NCI-H524 (cell line): ENCODE data around the gene MME.

Source experiments
- DNase-seq, 2 experiments: peaks; one replicate each; lab custom pipeline; 2025; lab: John Stamatoyannopoulos, UW

The MME gene

DNA sequence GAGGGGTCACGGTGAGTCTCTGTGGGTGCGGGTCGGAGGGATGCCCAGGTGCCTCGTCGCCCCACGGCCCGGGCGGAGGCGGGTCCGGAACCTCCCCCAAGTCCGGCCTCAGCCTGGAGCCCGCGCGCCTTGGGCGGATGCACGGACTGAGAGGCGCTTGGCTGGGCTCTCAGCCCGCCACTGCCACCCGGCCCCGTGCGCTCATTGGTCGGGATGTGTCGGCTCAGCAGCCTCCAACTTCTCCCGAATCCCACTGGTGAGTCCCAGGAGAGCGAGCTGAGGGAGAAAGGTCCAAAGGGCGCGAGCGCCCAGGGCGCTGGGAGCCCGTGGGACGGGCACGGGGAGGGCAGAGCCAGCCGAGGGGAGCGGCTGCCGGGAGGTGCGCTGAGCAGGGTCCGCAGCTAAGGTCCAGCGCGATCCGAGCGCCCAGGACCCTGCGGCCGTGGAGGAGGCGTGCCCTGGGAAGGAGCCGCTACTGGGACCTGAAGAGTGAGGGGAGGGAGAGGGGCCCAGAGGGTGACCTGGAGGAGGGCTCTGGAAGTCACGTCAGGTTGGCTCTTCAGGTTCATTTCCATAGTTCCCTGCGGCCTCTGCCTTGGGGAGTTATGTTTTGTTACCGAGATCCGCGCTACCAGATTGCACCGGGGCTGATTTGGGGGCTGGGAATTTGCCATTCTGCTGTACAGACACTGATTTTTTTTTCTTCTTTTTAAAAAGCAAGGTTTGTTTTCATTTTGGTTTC lies at the start of gene MME:
TSS of gene MME (plus strand) at position 574 of the 742 bp plus-strand sequence. CDS start 3,849 bp downstream, outside the sequence.
- peak; percentile 47 to 69 for DNase-seq

DNA sequence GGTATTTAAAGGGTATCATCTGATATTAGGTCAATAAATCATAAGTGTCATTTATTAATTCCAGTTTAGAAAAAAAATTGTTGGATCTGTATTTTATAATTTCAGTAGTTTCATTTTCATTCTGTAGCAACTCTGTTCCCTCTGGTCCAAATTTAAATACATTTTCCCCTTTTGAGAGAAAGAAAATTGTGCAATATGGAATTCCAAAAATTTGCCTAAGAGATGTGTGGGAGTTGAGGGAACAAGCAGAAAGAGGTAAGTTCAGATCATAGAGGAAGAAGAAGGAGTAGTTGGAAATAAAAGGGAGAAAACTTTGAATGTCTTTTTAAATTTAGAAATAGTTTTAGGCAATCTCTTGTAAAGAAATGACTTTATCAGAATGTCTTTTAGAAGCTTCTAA lies 48.9 kb upstream of the MME start:
- DNase-seq, result no peak

DNA sequence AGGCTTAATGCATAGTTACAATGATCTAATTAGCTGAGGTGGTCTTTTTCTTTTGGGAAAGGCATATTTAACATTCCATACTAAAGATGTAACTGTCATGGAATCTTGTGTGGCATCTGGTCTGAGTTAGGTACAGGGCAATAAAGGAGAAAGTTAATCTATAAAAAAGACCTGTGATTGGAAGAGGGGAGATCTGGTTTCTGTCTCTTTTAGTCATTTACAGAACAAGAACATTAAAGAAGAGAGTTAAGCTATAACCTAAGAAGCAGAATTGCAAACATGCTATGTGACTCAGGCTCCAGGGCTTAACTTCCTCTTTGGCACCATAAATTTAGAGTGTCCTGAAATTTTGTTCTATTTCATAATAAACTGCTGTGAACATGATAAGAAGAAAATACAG lies 47.2 kb upstream of the MME start:
- DNase-seq, result no peak

DNA sequence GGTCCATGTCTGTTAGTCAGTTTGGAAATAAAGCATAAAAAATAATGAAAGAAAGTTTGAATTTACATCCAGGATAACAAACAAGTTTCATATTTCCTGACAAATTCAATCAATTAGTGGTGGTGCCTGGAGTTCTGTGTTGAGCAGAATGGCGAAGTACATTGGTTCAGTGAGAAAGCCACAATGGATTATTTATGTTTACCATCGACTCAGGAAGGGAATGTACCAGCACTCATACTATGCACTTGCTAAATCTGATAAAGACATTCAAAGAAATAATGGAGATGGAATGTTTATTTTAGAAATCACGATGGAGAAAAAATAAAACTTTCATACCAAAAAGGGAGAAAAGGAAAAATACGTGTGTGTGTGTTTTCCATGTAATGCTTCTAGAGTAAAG lies 45.3 kb upstream of the MME start:
- no peak for DNase-seq

DNA sequence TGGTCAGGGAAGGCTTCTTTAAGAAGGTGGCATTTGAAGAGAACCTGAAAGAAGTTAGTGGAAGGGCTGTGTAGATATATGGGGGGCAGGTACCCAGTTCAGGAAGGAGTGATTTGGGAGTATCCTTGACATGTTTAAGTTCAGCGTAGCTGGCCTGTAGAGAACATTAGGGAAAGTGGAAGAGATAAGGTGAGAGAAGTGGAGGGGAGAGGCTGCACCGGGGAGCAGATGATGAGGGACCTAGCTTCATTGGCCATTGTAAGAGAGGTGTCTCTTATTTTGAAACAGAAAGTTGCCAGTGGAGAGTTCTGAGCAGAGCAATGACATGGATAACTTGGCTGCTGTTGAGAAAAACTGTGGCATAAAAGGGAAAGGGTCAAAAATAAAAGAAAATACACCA lies 44.6 kb upstream of the MME start:
- no peak for DNase-seq

DNA sequence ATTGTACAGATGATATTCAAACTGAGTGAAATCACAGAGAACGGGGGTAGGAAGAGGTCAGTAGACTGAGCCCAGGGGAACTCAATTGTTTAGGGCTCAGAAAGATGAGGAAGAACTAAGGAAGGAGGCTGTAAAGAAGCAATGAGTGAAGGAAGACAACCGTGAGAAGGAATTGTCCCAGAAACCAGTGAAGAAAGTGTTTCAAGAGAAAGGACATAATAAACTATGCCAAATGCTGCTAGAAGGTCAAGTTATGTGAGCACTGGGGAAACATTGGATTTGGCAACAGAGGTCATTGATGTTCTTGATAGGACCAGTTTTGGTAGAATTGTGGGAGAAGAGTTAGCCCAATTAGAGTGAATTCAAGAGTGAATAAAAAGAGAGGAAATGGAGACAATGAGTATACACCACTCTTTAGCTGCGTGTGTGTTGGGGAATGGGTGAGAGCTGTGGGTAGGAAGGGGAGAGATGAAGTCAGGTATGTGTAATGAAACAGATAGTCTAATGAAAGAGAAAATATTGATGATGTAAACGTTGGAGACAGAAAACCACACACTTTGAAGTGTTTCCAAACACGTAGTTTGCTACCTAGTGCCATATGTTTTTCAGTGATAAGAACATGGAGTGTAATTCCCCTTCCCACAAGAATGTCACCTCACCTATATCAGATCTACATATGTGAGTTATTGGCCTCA lies 42.5 kb upstream of the MME start:
- DNase-seq, result no peak

DNA sequence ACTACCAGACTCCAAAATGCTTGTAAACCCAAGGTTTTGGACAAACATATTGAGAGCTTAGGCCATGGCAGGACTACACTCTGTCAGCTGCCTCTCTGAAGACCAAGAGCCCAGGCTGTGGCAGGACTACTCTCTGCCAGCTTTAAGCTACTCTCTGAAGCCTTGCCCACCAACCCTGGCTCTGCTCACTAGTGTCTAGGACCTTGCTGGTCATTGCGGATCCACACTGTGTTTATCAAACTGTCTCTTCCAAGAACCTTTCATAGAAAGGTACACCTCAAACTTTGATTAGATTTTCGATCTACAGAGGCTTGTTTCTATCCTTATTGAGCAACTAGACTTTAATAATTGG lies 41.9 kb upstream of the MME start:
- DNase-seq, result no peak

DNA sequence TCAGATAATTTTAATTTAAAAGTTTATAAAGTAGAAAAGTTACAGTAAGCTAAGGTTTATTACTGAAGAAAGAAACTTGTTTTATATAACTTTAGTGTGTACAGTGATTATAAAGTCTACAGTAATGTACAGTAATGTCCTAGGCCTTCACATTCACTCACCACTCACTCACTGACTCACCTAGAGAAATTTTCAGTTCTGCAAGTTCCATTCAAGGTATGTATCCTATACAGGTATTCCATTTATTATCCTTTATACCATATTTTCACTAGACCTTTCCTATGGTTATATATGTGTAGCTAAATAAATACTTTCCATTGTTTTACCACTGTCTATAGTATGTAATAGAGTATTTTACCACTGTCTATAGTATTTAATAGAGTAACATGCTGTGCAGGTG lies 33.2 kb upstream of the MME start:
- no peak for DNase-seq

DNA sequence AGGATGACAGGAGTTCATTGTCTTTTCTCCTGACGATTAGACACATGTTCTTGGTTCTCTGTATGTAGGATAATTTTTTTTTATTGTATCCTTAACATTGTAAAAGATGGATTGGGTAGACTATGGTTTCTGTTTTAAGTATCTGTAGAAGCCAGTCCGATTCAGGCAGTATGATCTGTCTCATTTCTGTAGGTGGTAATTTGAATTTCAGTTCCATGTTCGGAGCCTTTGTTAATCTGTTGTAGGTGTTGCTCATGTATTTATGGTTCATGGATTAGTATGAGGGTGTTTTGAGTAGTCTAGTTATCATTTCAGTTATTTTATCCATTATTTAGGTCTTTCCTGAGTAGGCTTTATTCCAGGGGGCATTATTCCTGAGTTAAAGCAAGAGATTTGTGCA lies 32.4 kb upstream of the MME start:
- DNase-seq, result no peak

DNA sequence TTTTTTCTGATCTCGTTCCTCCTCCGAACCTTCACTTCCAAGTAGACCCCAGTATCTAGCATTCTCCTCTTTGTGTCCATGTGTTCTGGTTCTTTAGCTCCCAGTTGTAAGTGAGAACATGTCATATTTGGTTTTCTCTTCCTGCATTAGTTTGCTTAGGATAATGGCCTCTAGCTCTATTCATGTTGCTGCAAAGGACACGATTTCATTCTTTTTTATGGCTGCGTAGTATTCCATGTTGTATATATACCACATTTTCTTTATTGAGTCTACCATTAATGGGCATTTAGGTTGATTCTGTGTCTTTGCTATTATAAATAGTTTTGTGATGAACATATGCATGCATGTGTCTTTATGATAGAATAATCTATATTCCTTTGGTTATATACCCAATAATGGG lies 30.2 kb upstream of the MME start:
- no peak for DNase-seq

DNA sequence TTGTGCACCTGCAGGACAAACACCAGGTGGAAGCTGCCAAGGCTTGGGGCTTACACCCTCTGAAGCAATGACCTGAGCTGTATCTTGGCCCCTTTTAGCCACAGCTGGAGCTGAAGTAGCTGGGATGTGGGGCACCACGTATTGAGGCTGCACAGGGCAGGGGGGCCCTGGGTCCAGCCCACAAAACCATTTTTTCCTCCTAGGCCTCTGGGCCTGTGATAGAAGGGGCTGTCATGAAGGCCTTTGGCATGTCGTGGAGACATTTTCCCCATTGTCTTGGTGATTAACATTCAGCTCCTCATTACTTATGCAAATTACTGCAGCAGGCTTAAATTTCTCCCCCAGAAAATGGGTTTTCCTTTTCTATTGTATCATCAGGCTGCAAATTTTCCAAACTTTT lies 27.6 kb upstream of the MME start:
- no peak for DNase-seq

DNA sequence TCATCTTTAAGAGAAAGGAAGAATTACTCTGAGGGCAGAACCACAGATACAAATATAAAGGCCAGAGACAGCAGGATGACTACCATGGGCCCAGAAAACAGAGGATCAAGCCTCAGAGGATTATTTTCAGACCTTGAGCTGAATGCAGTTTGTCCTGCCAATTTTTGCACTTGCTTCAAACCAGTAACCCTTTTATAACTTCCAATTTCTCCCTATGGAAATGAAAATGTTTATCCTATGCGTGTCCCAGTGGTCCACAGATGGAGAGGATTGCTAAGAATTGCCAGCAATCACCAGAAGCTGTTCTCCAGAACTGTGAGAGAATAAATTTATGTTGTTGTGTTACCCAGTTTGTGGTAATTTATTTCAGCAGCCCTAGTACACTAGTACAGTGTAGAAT lies 26.4 kb upstream of the MME start:
- DNase-seq, result no peak

DNA sequence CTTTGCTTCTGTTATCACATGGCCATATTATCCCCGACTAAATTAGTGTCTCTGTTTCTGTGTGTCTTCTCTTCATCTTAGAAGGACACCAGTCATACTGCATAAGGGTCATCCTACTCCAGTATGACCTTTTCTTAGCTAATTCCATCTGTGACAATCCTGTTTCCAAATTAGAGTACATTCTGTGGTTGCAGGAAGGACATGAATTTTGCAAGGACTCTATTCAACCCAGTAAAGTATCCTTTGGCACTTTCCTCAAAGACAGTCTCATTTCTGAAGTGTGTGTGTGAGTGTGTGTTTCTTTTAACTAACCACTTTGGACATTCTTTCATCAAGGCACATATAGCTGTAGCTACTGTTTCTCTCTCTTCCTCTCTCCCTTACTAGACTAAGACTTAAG lies 15.2 kb upstream of the MME start:
- no peak for DNase-seq

DNA sequence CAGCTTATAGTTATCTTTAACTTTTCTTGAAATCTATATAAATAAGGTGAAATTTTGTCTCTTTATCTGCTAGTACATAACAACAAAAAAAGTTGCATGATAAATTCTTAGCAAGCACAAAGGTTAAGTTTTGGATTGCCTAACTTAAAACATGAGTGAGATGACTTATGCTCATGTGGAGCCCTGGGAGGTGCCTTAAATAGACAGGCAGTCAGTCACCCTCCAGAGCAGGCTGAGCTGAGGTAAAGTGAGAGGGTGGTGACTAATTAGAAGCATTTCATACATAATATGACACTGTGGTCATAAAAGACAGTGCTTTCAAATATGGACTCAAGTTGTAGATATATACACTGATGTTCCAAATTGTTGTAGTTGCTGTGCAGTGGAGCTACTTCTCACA lies 14.6 kb upstream of the MME start:
- no peak for DNase-seq

DNA sequence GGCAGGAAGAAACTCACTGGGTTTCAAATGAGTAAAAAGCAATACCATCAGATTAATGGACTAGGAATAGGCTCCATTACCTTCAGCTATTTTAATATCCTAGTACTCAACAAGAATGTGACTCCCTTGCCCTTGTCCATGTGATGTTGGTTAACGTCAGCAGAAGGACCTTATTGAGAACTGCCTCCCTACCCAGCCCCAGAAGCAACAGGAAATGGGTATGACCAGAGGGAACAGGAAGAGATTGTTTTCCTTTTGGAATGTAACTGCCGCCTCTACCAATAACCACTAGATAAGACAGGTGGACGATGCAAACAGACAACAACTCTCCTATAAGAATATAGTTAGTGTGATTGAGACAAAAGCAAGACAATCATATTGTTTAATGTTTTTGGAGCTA lies 10.4 kb upstream of the MME start:
- no peak for DNase-seq

DNA sequence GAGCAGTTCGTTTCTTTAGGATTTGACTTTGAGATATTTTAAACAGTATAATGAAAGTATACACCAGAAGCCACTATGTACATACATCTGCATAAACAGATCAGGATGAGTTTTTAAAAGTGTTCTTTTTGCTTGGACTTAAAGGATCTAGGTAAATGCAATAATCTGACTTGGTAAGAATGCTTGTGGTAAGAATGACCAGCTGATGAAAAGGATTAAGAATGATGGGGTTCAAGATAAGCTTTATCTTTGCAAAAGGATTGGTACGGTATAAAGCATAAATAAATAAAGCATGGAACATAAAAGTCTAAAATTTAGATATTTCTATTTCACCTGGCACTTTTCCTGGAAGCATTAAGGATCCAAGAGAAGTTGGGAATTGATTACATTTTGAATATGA lies 9.8 kb upstream of the MME start:
- no peak for DNase-seq

DNA sequence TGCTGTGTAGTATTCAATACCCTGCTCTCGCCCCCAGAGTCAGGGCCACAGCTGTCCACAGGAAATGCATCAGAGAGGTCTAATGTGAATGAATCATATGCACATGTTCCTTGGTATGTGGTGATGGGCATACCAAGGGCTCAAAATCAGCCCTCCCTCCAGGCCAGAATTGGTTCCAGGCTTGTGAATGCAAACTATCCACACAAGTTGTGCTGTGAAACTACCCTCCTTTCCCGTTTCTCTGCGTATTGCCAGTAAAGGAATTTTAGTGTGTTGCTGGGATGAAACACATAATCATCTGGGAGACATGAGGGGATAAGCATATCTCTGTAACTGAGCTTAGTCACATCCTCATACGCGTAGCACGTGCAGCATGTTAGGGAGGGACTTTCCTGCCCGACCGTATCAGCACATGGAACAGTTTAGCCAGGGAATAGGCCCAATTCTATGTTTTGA lies 9.2 kb upstream of the MME start:
- DNase-seq, result no peak

DNA sequence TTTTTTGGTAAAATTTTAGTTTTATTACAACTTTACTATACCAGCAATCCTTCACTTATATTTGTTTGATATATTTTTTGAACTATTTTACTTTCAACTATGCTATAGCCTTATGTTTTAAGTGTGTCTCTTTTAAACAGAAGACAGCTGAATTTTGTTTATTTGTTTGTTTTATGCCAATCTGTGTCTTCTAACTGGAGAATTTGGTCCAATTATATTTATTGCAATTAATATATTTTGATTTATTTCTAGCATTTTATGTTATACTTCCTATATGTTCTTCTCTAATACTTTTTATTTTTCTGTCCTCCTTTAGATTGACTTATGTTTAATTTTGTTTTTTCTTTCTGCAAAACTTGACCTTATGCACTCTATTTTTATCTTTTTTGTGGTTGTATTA lies 4.9 kb upstream of the MME start:
- DNase-seq, result no peak

DNA sequence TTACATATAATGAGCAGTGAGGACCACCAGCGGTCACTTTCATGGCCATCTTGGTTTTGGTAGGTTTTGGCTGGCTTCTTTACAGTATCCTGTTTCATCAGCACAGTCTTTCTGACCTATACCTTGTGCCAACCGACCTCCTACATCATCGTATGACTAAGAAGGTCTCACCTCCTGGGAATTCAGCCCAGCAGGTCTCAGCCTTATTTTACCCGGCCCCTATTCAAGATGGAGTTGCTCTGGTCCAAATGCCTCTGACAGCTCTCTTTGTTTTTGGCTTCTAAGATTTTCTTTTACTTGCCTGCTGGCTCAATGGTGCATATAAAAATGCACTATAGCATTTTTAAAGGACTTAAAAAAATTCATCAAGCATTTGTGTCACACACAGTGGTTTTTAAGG lies 3.2 kb upstream of the MME start:
- DNase-seq, result no peak

DNA sequence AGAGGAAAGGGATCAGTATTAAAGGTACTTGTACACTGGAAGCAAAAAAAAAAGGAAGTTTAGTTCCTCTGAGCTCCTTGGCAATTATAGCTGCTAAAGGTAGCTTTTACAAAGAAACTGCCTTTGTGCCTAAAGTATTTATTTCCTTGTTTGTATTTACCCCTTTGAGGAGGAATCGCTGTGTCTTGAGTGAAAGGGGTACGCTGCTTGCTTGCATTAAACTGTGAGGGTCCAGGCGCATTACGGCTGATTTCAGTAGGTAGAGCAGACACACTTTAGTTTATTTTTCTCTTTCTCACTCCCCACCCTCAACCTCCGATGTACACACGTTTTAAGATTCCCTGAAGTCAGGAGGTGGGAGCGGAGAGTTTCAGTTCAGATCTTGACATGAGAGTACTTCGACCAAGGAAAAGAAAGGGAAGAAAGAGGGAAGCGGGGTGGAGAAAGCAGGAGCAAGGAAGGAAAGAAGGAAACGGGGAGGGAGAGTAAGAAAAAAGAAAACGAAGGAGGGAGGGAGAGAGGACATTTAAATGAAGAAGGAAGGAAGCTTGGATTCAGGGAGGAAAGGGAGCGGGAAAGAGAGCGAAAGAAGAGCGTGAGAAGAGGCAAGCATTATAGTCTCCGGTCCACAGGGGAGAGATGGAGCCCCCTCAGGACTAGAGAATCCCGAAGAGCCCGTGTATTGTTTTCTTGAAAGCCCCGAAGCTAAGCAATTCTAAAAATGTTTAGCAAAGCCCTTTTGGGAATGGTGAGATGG lies 1.2 kb upstream of the MME start:
- peak; percentile 36 to 61 for DNase-seq

DNA sequence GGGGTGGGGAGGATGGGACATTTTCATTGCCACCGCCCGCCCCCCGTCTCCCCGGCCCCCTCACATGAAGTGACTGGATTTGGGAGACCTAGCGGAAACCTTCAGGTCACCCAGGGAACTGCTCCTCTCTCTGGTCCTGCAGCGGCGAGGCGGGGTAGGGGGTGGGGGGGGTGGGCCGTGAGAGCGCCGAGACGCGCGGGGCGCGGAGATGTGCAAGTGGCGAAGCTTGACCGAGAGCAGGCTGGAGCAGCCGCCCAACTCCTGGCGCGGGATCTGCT lies 712 bp upstream of the MME start:
- DNase-seq, result peak in 1 of 2 experiments; percentile 61

DNA sequence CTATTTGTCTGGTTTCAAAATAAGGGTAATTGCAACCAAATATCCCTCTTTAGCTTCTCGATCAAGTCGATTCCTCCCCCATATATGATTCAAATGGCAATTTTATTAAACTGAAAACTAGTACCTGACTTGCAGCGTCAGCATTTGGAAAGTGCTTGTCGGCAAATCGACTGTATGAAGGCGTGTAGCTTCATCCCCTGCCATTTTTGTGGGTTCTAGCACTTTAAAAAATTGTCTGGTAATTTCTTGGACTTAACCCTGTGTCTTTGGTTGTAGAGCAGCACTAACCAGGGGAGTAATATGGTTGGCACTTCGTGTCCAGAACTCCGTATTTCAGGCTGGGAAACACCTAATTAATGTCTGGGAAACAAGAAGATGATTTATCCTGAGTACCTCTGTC lies 573 bp downstream of the MME start:
- DNase-seq, result no peak

DNA sequence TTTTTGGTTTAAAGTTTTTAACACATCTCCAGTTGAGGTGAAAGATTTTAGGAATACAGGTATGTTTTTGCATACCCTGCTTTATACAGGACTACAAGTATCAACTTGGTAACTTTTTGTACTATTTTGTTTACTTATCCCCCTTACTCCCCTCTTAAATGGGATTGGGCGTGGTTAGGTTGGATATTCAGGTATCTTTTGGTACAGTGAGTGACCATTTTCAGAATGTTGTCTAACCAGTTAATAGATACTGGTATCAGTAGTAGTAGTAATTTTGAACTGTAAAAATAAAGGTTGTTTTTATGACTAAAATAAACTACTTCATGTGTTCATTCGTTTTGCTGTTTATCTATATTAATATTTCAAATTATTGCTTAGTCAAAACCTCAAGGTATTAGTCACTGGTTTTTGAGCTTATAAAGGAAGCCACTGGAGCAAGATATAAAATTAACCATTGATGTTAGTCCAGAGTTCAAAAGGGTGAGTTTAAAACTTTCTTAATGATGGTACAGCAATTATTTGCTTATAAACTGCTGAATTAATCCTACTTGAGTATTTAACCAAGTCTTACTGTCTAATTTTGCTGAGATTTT lies 3.3 kb downstream of the MME start:
- DNase-seq, result no peak
